Measurements from ENCODE around the gene CALN1.
"Not testable (repeated sequence)": the region's sequence is repeated elsewhere in the genome, so short reads cannot be mapped to it uniquely, and the experiment has no call there.

CALN1 gene

DNA sequence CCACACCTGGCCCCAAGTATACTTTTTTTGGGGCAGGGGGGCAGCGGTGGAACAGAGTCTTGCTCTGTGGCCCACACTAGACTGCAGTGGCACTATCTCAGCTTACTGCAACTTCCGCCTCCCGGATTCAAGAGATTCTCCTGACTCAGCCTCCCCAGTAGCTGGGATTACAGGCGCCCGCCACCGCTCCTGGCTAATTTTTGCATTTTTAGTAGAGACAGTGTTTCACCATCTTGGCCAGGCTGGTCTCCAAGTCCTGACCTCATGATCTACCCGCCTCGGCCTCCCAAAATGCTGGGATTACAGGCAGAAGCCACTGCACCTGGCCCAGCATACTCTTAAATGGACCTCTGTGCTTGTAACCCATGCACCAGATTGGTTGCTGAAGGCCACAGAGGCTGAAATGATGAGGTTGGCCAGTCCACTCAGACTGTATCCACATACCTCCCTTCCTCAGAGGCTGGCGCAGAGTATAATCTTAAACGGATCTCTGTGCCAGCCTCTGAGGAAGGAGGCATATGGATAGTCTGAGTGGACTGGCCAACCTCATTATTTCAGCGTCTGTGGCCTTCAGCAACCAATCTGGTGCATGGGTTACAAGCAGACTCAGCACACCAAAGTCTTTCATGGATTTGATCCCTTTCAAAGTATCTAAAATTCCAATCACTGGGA, 3.0 kb downstream of the CALN1 start:
- DNase-seq: no peak

DNA sequence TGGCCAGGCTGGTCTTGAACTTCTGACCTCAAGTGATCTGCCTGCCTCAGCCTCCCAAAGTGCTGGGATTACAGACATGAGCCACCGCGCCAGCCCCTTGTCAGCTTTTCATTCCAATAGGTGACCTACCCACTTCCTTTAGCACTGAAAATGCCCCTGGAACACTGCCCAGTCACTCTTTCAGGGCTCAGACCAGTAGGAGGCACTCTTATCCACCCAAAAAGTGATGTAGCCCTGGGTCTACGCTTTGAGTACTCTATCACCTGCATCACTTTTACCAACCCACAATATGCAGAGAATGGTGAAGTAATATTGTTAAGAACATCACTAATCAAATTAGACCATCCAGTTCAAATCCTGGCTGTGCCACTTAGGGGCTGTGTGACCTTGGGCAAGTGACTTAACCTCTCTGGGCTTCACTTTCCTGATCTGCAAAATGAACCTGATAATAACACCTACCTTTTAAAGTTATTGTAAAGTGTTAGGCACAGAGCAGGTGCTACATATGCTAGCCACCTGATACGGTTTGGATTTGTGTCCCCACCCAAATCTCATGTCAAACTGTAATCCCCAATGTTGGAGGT, 5.2 kb downstream of the CALN1 start:
- DNase-seq: no peak

DNA sequence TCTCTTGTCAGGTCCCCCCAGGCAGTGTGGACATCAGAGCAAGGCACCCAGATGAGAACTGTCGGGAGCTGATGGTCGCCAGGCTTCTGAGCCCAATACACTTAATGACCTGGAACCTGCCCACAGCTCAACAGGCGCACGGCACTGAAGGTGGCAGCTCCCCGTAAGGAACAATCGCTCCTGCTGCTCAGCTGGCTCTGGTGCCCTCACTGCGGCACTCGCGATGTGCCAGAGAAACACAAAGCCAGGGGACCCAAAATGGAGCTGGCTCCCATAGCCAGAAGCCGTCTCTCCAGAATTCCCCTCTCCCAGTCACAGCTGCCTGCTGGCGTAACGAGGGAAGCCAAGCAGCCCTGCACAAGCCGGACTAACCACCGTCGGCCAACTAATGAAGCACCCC, 6.3 kb downstream of the CALN1 start:
- no peak for DNase-seq

DNA sequence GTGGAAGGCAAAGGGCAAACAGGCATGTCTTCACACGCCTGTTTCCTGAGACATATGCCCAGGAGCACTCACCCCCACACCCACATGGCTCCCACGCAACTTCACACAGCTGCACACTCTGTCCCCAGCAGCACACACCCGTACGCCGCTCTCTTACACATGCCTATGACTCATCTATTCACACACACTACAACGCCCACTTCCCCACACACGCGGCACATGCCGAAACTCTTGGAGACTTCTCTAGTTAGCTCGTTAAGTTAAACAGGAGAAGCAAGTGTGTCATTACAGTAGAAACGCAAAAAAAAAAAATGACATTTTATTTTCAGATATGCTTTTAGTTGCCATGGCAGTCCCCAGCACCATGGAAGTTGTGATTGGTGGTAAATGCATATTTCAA, 6.7 kb downstream of the CALN1 start:
- no peak for DNase-seq

DNA sequence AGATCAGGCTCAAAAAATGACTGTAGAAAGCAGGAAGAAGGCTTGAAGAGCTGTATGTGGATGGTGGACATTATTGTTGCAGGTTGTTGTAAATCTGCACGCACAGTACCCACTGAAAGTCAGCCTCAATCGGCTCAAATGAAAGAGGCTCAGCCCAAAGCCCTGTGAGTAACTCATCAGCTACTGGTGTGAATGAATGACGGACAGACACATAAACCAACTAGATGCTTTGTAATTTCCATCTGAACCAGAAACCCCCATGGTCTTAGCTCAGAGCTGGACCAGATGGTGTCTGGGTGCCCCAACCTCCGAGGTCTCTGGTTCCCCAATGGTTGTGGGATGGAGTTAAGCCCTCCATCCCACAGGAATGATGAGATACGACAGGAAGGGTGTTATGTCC, 7.4 kb downstream of the CALN1 start:
- no peak for DNase-seq

DNA sequence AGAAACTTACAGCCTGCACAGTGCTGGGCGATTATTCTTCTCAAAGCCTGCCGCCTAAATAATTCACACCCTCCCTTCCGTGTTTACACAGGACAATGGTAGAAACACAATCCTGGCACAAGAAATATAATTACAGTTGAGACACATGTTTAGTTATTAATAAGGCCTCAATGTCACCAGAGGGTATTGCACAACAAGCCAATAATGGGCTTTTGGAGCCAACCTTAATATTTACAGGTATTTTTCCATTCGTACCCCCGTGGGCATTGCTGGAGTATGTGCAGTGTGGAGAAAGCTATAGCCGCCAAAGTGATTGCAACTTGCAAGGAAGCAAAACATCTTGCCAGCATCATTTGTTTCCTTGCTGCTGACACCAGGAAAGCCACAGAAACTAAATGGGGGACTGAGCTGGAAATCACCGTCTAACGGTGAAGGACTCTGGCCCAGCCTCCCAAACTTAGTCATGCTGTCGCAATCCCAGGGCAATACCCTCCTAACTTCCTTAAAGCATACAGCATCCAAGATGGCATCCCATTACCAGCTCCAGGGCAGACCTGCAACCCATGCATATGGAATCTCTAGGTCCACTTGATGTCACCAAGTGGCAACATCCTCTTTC, 8.6 kb downstream of the CALN1 start:
- DNase-seq: no peak

DNA sequence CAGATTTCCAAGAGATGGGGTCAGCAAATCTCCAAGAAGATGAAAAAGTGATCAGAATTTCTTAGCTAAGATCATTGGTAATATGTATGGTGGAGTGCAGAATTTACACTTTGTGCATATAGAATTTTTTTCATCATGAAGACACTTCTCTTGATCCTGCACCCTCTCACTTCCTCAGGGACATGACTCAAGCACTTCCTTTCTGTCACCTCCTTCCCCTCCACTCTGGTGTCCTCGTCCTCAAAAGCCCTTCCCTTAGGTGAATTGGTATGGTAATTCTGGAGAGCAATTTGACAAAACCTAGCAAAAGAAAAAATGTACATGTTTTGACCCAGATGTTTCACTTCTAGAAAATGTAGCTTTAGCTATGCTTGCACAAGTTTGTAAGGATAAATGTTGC, 18.1 kb downstream of the CALN1 start:
- DNase-seq: no peak

DNA sequence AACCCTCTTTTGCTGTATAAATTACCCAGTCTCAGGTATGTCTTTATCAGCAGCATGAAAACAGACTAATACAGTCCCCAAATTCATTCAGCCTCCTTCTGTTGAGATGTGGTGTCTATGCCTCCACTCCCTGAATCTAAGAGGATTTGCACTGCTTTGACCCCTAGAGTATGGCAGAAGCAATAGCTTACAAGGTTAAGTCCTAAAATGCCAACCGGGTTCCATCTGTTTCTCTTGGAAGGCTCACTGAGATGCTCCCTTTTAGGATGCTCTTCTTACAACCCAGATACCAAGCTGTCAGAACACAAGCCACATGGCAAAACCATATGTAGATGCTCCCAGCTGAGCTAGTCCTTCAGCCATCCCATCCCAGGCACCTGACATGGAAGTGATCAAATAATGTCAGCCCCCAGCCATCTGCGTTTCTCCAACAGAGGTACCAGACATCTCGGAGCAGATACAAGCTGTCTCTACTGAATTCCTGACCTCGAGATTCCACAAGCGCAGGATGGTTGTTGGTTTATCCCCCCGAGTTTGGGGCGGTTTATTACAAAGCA, 20.2 kb downstream of the CALN1 start:
- DNase-seq: no peak

DNA sequence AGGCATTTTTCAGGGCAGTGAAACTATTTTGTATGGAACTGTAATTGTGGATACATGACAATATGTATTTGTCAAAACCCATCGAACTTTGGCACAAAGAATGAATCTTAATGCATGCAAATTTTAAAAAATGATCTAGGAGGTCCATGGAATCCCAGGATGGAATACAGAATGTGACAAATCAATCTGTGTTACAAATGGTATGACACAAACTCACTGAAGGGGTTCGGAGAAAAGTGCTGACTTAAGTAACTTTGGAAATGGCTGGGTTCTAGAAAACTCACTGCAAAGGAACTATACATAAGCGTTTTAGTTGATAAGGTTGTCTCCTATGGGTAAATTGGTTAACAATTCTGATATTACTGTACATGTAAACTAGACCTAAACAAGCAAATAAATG, 26.0 kb downstream of the CALN1 start:
- no peak for DNase-seq

DNA sequence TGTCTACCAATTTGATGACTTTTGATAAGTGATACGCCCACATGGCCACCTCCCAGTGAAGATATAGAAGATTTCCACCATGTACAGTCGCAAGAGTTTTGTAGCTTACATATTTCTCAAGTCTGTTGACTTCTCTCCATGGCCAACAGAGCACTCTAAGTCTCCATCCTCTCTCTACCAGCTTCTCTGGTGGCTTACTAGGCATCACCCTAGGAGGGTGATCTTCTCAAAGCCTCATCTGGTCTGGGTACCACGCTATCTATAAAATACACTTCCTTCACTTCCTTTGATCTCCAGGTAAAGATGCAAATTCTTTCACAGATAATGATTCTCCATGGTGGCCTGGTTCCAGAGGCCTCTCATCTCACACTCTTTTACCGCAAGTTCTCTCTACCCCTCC, 49.9 kb downstream of the CALN1 start:
- no peak for DNase-seq

DNA sequence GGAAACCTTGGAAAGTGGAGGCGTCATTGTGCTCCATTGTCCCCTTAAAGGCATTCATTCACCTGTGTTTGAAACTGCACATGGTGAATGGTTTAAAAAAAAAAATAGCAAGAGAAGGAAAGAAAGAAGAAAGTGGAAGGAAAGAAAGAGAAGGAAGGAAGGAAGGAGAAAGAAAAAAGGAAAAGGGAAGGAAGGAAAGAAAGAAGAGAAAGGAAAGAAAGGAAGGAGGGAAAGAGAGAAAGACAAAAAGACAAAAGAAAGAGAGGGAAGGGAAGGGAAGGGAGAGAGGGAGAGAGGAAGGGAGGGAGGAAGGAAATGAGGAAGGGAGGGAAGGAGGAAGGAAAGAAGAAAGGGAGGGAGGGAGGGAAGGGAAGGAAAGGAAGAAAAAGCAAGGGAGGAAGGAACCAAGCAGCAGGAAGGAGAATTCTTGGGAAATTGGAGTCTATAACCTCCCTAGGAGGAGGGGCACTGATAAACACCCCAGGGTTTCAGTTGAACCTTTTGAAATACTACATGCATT, 66.9 kb downstream of the CALN1 start:
- DNase-seq: no peak

DNA sequence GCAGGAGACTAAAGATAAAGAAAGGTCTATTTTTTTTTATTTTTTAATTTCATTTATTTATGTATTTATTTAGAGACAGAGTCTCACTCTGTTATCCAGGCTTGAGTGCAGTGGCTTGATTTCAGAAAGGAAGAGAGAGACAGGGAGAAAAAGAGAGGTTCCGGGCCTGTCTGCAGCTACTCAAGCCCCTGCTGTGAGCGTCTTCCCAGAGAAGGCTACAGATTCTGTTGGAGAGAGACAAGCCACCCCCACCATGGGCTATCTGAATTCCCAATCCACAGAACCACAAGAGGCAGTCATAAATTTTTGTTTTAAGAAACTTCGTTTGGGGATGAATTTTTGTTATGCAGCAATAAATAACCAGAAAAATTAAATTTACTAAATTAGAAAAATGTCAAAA, 68.1 kb downstream of the CALN1 start:
- no peak for DNase-seq

DNA sequence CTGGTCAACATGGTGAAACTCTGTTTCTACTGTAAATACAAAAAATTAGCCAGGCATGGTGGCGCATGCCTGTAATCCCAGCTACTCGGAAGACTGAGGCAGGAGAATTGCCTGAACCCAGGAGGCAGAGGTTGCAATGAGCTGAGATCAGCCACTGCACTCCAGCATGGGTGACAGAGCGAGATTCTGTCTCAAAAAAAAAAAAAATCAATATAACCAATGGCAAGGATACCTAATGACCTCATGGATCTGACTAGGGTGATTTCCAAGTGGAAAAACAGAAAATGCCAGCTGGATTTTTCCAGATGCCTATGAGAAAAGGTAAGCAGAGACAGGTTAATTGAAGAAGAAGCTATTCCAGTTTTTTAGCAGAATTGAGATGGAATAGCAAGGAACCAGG, 68.8 kb downstream of the CALN1 start:
- not testable (repeated sequence) for DNase-seq

DNA sequence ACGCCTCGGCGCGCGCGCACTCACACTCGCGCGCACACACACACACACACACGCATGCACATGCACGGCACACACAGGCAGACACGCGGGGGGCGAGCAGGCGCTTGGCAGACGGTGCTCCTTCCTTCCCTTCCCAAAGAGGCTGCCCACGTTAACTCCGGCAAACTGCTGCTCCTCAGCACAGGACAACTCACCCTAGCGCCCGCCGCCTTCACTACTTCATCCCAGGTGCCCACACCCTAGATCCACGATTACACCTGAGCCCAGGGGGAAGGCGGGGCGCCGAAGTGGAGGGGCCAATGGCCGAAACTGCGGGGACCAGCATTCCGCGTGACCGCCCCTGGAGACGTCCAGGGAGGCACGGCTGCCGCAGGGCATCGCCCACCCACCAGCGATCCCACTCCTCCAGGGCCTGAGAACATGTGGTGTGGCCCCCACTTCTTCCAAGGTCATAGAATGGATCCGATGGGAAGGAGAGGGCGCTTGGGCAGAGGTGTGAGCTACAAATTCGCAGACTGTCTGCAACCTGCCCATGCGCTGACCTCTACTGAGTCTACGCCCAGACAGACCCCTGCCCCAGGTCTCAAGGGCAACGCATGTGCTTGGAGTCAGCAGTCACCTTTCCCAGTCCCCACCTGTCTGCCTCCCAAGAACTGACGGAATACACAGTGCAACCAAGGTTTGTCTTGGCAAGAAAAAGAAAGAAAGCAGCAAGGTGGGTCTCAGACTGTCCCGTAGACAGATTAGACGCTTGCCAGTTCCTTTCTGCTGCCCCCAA, 74.6 kb downstream of the CALN1 start:
- DNase-seq: no peak

DNA sequence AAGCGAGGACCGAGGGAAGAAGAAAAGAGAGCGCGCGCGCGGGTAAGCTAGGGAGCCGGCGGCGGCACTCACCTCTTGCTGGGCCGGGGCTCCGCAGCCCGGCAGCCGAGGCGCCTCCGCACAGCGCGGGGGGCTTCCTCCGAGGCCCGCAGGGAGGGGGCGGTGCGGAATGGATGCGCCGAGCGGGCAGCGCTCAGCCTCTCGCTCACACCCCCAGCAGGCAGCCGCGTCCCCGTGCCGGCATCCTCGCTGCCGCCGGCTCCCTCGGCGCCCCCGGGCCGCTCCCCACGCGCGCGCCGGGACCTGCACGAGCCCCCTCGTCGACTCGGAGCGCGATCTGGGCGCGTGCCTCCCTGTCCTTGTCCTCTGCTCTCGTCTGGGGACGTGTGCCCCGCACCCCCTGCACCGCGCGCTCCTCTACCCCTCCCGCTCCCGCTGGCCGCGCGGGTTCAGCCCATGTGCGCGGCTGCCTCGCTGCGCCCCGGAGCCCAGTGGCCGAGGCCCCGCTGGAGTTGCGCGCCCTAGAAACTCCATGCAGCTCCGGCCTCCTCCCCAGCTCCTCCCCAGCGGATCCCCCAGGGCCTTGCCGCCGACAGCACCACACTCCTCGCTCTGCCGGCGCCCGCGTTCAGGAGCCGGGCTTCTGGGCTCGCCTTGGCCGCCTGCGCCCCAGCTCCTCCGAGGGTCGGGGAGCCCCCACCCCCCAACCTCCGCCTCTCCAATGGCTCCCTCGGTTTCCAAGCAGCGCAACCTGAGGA, 75.3 kb downstream of the CALN1 start:
- DNase-seq: no peak

DNA sequence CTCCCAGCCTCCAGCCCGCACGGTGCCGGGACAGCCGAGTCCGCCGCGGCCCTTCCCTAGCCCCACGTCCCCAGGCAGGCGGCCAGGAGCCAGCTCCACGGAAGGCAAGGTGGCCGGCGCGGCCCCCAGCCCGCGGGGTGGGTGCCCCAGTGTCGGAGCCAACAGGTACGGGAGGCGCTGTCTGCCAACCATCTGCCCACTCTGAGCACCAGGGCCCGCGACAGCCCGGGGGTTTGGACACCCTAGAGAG, 75.8 kb downstream of the CALN1 start:
- no peak for DNase-seq

DNA sequence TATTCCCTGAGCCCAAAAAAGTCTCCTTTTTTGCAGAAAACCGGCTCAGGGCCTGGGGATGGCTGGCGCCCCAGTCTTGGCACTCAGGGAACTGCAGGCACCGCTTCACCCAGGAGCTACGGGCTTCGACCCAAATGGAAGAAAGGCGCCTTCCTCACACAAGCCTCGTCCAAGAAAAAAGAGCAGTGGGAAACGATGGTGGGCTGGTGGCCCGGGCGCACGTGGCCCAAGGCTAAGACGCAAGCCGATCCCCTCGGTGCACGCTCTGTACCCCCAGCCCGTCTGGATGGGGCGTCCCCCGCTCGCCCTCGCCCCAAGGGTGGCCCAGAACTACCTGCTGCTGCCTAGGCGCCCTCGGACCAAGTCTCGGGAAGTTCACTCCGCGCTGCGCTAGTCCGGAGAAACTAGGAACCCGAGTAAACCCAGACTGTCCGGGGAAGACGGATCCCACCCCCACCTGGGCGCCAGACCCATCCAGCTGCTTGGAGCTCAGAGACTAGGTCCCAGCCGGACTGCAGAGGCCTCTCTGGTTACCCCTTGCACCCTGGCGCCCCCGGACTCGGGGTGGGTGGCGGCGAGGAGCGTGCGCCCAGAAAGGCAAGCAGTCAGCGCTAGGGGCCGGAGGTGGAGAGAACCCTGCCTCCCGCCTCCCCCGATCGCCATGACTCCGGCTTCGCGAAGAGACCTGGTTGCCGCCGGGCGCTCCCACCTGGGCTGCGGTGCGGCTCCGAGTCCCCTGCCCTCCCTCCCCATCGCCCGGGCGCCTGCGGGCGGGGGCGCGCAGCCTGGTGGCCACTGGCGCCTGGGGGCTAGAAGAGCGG, 76.4 kb downstream of the CALN1 start:
- DNase-seq: no peak

DNA sequence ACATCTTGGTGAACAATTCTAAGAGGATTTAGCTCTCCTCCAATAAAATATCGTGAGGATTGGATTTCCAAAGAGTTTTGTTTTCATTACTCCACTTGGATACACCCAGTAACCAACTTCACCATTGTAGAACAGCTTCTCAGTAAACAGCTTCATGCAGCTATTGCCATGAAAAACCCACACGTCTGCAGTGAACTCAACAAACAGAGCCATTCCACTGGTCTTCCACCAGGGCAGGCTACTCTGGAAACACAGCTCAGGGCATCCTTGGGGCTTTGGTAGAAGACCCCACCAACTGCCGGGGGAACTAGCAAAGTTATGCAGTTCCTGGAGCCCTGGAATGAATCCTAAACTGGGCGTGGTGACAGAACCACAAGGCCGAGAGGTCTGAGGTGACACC, 77.4 kb downstream of the CALN1 start:
- DNase-seq: no peak

DNA sequence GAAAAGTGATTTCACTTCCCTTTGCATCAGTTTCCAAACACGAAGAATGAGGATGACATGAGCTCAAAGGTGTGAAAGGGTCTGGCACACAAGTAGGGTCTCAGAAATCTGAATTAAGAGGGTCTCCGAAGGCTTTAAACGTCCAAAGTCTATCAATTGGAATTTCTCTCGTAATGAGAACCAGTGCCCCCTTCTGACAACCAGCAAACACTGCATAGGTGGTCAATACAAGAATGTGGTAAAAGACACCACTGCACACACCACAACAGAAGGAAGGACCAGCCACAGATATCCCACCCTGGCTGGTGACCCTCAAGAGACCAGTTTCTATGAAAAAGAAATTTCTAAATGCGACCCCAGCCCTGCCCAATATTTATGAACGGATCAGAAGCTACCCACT, 78.1 kb downstream of the CALN1 start:
- DNase-seq: no peak

DNA sequence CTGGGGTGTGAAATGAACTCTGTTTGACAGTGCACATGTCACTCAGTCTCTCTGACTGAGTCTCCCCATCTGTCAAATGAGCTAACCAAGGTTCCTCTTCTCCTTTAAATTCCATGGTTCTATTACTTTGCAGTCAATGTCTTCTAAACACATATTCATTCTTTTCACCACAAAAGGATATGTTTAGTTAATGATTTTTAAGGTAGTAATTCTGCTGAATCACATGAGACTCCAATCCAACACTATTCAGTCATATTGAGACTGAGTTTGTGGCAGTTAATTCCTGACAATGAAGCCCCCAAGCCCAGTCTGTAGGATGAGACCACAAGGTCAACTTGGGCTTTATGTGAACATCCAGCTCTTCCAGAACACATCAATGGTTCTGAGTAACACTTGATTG, 85.3 kb downstream of the CALN1 start:
- no peak for DNase-seq

DNA sequence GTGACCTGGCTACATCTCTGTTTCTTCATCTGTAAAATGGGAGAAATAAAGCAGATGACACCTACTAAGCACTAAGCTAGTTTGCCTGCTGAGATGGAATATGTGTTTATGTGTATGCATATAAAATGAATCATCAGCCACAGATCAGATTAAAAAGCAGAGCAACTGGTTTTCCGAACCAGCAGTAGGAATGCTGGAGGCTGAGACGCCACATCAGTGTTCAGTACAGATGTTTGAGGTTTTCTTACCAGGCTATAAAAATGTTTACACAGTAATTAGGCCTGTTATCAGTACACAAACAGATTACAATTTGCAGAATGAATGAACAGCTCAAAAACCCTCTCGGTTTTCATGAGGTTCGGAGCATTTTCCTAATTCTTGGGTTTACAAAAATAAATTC, 85.8 kb downstream of the CALN1 start:
- DNase-seq: no peak

DNA sequence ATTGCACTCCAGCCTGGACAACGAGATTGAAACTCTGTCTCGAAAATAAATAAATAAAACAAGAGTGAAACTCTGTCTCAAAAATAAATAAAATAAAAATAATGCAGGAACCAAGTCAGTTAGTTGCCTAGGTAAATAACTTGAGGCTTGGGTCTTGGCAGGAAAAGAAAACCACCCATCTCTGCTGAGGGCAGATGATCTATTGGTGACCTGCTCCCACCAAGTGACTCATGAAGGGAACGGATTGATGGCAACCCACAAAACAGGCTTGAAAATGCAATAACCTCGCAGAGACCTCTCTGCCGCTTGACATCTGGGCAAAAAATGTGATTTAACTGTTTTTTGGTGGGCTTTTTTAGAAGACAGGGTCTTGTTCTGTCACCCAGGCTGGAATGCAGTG, 86.6 kb downstream of the CALN1 start:
- DNase-seq: no peak
